Fibroblast of pulmonary artery (primary cell): ENCODE results near the gene PHLPP1.

ENCODE experiments used
- DNase-seq: peaks from one replicate; pipeline ENCODE4 v3.0.0-alpha.2; 2010; ENCODE audit warnings: low read depth
- H3K4me3 ChIP-seq: replicated peaks from 2 replicates; pipeline ENCODE4 v1.5.1; 2011; ENCODE audit warnings: low read depth, mild to moderate bottlenecking, control low read depth, low read length, moderate library complexity
- TF ChIP-seq, protein P1 (sequence below): IDR thresholded peaks from 2 replicates; pipeline ENCODE4 v1.5.1; 2011; ENCODE audit warnings: mild to moderate bottlenecking, control low read depth, low read length, inconsistent platforms; ENCODE audit errors: missing control alignments

Gene PHLPP1

DNA sequence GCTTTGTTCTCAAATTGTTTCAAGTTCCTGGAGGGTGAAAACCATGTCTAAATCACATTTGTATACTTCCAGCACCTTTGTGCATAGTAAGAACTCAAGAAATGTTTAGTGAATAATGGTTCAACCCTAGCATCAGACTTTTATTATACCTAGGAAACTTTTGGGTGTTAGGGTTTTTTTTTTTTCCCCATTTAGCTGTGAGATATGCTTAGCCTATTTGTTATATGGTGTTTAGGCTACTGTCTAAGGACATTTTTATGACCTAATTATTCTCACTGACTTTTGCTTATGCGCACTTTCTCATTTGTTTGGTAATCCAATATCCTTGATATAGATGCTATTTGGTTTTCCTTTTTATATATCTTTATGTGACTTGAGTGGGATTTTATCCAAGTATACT lies 164.7 kb downstream of the PHLPP1 start:
- no peak overlapping the region for H3K4me3 ChIP-seq
- no peak for DNase-seq
- TF ChIP-seq, protein P1, sequence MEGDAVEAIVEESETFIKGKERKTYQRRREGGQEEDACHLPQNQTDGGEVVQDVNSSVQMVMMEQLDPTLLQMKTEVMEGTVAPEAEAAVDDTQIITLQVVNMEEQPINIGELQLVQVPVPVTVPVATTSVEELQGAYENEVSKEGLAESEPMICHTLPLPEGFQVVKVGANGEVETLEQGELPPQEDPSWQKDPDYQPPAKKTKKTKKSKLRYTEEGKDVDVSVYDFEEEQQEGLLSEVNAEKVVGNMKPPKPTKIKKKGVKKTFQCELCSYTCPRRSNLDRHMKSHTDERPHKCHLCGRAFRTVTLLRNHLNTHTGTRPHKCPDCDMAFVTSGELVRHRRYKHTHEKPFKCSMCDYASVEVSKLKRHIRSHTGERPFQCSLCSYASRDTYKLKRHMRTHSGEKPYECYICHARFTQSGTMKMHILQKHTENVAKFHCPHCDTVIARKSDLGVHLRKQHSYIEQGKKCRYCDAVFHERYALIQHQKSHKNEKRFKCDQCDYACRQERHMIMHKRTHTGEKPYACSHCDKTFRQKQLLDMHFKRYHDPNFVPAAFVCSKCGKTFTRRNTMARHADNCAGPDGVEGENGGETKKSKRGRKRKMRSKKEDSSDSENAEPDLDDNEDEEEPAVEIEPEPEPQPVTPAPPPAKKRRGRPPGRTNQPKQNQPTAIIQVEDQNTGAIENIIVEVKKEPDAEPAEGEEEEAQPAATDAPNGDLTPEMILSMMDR, result no peak

DNA sequence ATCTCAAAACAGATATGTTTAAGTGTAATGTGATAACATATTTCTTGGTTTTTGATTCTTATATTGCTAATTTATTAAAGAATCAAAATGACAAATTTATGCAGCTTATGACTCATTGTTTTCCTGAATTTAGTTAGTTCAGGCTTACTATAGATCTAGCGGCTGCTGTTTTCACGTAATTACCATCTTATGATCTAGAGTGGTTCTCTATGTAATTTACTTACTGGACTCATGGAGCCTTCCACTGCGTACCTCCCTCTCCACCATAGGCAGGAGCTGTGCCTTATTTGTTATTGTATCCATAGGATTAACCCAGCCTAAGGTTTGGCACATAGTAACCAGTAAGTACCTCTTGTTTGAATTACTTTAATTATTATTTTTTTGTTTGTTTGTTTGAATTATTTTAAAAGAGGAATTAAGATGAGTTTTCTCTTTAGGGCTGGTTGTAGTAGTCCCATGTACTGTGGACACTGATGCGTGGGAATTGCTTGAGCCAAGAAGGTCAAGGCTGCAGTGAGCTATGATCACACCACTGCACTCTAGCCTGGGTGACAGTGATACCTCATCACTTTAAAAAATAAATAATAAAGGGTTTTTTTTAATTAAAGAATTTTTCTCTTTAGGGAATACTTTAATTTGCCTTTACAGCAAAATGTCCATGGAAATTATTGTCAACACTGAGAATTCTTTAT lies 165.5 kb downstream of the PHLPP1 start:
- TF ChIP-seq, protein P1, result no peak
- no peak for DNase-seq
- no peak overlapping the region for H3K4me3 ChIP-seq

DNA sequence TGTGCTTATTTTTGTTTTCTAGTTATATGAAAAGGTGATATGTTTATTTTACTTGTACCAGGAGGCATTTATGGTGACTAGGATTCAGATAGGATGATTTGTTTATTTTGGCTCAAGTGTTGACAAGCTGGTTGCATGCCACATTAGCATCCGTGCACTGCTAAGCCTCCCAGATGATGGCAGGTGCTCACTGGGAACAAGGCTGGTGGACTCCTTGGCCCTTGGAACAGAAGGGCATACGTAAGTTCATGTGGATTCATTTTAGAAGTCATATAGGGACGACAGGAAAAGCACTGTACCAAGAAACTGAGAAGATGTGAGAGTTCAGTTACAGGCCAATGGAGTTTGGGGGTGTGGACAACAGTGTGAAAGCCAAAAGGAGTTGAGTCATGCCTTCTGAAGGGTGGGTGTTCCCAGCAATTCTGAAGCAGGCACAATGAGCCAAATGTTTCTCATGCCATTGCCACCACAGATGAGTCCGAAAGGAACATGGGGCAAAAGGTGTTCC lies 166.2 kb downstream of the PHLPP1 start:
- peak; percentile 95 for DNase-seq
- H3K4me3 ChIP-seq, result no peak overlapping the region
- TF ChIP-seq, protein P1, result no peak

DNA sequence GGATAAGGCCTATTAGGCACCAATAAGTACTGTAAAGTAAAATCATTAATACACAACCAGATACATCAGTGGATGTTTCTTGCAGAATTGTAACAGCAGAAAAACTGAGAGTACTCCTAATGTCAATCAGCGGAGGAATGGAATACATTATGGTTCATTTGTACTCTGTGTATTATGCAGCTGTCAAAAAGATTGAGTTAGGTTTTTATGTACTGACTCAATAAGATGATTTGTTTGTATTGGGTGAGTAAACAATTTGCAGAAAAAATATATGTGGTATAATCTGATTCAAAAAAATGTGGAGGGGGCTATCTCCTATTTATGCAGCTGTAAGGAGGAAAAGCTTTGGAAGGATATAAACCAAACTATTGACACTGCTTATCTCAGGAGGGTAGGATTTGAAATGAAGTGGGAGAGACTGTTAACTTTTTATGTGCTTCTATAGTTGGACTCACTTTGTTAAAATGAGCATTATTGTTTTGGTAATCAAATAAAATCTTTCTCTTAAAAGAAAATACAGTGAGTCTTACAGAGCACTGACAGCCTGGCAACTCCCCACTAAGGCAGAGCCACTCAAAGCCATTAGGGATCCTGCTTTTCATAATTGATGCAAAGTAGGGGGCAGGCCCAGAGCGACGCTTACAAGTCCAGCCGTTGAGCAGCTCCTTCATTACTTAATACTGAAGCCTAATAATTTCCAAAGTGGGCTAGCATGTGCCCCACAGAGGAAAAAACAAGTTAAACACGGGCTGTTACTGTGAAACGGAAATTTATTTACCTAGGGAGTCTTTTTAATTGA lies 168.8 kb downstream of the PHLPP1 start:
- TF ChIP-seq, protein P1, result no peak
- no peak for DNase-seq
- no peak overlapping the region for H3K4me3 ChIP-seq

DNA sequence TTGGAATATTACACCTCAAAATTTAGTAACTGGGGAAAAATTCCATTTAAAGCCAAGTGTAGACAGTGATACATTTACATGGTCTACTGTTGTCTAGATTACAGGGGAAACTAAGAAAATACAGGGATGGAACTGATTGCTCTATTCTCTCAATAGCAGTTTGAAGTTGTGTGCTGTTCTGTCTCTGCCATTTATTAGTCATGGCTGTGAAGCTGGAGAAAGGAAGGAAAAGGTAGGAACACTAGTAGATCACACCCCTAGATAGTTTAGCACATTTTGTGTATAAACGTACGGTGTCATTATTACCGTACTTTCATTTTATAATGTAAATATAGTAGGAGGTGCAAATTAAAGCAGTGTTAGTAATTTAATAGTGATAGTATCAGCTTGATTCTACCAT lies 170.5 kb downstream of the PHLPP1 start:
- TF ChIP-seq, protein P1, result no peak
- DNase-seq, result no peak
- no peak overlapping the region for H3K4me3 ChIP-seq

DNA sequence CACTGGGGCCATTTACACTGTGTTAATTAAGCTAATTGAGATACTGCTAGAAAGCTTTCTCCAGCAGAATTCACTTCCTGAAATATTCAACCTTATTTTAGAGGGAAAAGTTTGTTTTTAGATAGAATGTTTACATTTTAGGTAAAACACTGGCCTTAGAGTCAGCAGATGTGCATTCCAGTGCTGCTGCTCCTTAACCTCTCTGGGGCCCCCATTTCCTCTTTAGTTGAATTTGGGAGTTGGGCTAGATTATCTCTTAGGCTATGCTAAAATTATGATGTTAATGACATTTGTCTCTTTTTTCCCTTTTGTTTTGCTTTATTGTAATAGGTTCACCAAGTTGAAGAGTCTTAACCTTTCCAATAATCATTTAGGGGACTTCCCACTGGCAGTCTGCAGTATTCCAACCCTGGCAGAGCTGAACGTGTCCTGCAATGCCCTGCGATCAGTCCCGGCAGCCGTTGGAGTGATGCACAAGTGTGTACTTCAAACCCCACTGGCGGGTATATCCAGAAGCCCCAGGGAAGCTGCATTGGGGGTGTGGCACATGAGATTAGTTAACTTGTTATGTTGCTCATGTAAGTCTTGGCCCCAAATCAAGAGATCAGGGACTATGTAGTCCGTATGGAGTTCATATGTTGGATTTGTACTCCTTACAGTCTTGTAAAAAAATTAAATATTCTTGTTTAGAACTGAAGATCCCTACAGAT lies 179.5 kb downstream of the PHLPP1 start:
- no peak overlapping the region for H3K4me3 ChIP-seq
- peak; percentile 4 for DNase-seq
- TF ChIP-seq, protein P1, result no peak
